Measurements from ENCODE around the gene CCDC188. TPM values are rescaled to one million over a fixed set of nuclear protein-coding genes. Genes with fewer than 3 reads are reported as not detected.
A peak's percentile ranks its signal among the peaks of the same experiment; 100 is the strongest.

Gene CCDC188
- total and polyA plus RNA-seq, 2 of the 13 experiments (the other 11 are each of a cell fraction or from before 2014, with no cell fraction given): not detected

DNA sequence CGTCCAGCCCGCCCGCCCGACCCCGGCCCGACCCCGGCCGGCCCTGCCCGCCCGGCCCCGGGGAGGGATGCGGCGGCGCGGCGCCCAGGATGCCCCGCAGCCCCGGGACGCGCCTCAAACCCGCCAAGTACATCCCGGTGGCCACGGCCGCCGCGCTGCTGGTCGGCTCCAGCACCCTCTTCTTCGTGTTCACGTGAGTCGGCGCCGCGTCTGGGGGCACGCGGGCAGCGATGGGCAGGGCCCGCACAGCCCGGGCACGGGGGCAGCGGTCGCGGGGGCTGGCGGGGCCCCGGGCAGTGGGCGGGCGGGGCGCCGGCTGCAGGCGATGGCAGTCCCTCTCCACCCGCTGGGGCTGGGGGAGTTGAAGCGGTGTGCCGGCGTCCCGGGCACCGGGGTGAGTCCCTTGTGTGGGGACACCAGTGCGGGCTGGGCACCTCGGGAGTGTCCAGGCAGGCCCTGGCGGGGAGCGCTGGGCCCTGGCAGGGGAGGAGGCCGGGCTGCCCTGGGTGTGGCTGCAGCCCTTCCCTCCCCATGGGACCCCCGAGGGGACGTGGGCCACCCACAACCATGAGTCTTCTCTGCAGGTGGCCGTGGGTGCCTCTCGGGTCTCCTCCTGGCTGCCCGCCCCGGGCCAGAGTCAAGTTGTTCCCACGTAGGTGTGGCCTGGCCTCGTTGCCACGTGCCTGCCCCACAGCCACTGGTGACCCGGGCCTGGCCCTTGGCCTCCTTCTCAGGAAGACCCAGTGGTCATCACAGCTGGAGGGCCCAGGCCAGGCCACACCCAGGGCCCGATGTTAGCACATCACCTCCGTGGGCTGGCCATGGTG, 18.8 kb downstream of the CCDC188 start (continued):
- TF ChIP-seq ESRRA (CRISPR knock-in tag; IDR thresholded peaks at IDR 0.05; ENCODE audit: low read depth) (no peak), JARID2 (CRISPR knock-in tag; IDR thresholded peaks at IDR 0.05; ENCODE audit: insufficient replicate concordance) (no peak)

DNA sequence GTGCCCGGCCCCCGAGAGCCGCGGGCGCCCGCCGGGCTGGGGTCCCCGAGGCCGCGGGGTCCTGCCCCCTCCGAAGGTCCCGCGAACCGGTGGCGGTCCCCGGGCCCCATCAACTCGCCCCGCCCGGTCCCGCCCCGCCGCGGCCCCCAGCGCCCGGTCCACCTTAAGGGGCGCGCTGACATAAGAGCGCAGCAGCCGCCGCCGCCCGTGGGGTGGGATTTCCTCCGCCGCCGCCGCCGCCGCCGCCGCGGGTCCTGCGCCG, 19.3 kb downstream of the CCDC188 start, which contains the start of gene ZDHHC8:
TSS of gene ZDHHC8 (plus strand) at position 208 of the 262 bp plus-strand sequence. CDS start 144 bp downstream, outside the sequence.
- no CpG with 5 or more reads among the region's 43 CpGs for WGBS (ENCODE audit: low lambda C conversion rate)
- TF ChIP-seq GABPA (IDR thresholded peaks at IDR 0.05; ENCODE audit: low read depth, low read length): peak; percentile 32; the same call in 1 of the 2 replicates
- TF ChIP-seq GABPA (CRISPR knock-in tag; IDR thresholded peaks at IDR 0.05; ENCODE audit: low read depth): no peak
- TF ChIP-seq RBM22 (optimal IDR thresholded peaks at IDR 0.05; ENCODE audit: low read length): no peak

More for the DNA sequence above, 19.3 kb downstream of the CCDC188 start, which contains the start of gene ZDHHC8:
- H3K27me3 ChIP-seq (ENCODE audit: control insufficient read depth in 1 of 2, insufficient read depth in 2 of 2, low read length in 2 of 2): no peaks in the 10 kb centered on the region
- H3K9me3 ChIP-seq (ENCODE audit: low read length): no peaks in the 10 kb centered on the region
- peak; percentile 1; the same call in 2 of the 3 replicates for ATAC-seq
- peak within 1 kb of the TSS; percentile 73 to 90 (median 86) for H3K4me3 ChIP-seq (replicated peaks in 1 of 3; ENCODE audit: insufficient read depth in 1 of 3, low read depth in 2 of 3, low read length in 3 of 3)
- peaks cover 45% of the 10 kb centered on the region for H3K4me1 ChIP-seq (ENCODE audit: insufficient read depth, low read length)
- intact Hi-C loops (cut with micrococcal nuclease; ENCODE audit: unreplicated experiment): no loop called here
- H3K79me2 ChIP-seq (ENCODE audit: insufficient read depth, low read length): peaks cover 15% of the 10 kb centered on the region
- FAIRE-seq: no peak
- CTCF ChIA-PET (ENCODE audit: low intra/inter-chr PET ratio, low total read pairs): no interaction called here
- peak within 1 kb of the TSS; percentile 63 for H3K27ac ChIP-seq (ENCODE audit: extremely low read length, insufficient read depth, low read length)
- peaks cover 1 to 11% of the 10 kb centered on the region in 2 experiments; a peak in 2 of 5 replicates for H3K36me3 ChIP-seq (replicated peaks in 1 of 2; ENCODE audit: control insufficient read depth in 1 of 2, insufficient read depth in 2 of 2, low read length in 2 of 2)
- peak within 1 kb of the TSS; percentile 81 for H3K9ac ChIP-seq (ENCODE audit: insufficient read depth, low read depth, low read length)
- H4K20me1 ChIP-seq (ENCODE audit: insufficient read depth, low read length): peaks cover 3% of the 10 kb centered on the region; the same call in 1 of the 2 replicates
- BruUV-seq (replicated peaks): no TSS peak
- H2AFZ ChIP-seq (ENCODE audit: low read length): no peak within 1 kb of the TSS
- H3K4me2 ChIP-seq (ENCODE audit: low read depth, low read length): peak within 1 kb of the TSS; percentile 88
- POLR2A ChIA-PET: interaction anchor here (0.8 to 1.2 kb wide), 2 partner anchors 14 to 15 kb away, joined by 3 to 4 read pairs; partner anchors contain the start of genes RANBP1 and TRMT2A
- DNase-seq (ENCODE audit: low spot score): no peak
- in situ Hi-C loops (cut with HindIII; ENCODE audit: extremely low pct_ligation_motif_present, low pct_unique_long_range_greater_than_20kb): no loop called here
